ENCODE results near the gene COL26A1. TPM values are rescaled to one million over a fixed set of nuclear protein-coding genes. Genes with fewer than 3 reads are reported as not detected.

COL26A1 gene
- total RNA-seq, 2 experiments from 2014 or later: not detected

Other genes starting within 250 kb of the COL26A1 start
- under 1 TPM; 0.23 to 0.28 TPM for gene SERPINE1, start 235.8 kb upstream of the COL26A1 start, total RNA-seq
- 10 to 100 TPM; 46.7 to 50.0 TPM for gene AP1S1, start 208.4 kb upstream of the COL26A1 start, total RNA-seq
- under 1 TPM; 0.30 to 0.33 TPM for gene VGF, start 197.3 kb upstream of the COL26A1 start, total RNA-seq
- gene NAT16, start 182.6 kb upstream of the COL26A1 start, total RNA-seq: not detected
- gene MOGAT3, start 161.8 kb upstream of the COL26A1 start, total RNA-seq: not detected
- gene PLOD3, start 145.3 kb upstream of the COL26A1 start, total RNA-seq: 10 to 100 TPM; 63.3 to 66.6 TPM
- gene ZNHIT1, start 144.7 kb upstream of the COL26A1 start, total RNA-seq: 10 to 100 TPM; 59.9 to 60.5 TPM
- 10 to 100 TPM; 19.7 to 20.6 TPM for gene CLDN15, start 125.1 kb upstream of the COL26A1 start, total RNA-seq
- gene FIS1, start 117.8 kb upstream of the COL26A1 start, total RNA-seq: 10 to 100 TPM; 94.5 to 97.6 TPM
- 1 to 10 TPM; 5.5 to 6.6 TPM for gene IFT22, start 41.1 kb upstream of the COL26A1 start, total RNA-seq

Data from activated CD4-positive, alpha-beta memory T cell treated with anti-CD3 and anti-CD28 coated beads, Interleukin-2, amount 10 ng/mL, durations not matched to agents 7 days and 5 days (primary cell).